HEK293 (cell line): ENCODE data around the gene PIP5K1C.

Experiments used
- EGR2 ChIP-seq: fragments of 450-650 bp; formaldehyde crosslinking; IDR thresholded peaks from 2 replicates; pipeline ENCODE4 v1.5.1; 2016; ENCODE audit warnings: low read depth, missing biosample characterization, missing genetic modification characterization
- ELK4 ChIP-seq: IDR thresholded peaks from 2 replicates; pipeline ENCODE4 v1.6.1; 2011; ENCODE audit warnings: mild to moderate bottlenecking, low read depth, low read length, borderline replicate concordance
- GLI4 ChIP-seq: fragments of 450-650 bp; formaldehyde crosslinking; IDR thresholded peaks from 2 replicates; pipeline ENCODE4 v1.5.1; 2016; ENCODE audit warnings: missing biosample characterization, missing genetic modification characterization
- HIC1 ChIP-seq: fragments of 450-650 bp; formaldehyde crosslinking; IDR thresholded peaks from 2 replicates; pipeline ENCODE4 v1.5.1; 2016; ENCODE audit warnings: missing biosample characterization, missing genetic modification characterization
- MYNN ChIP-seq: fragments of 450-650 bp; formaldehyde crosslinking; IDR thresholded peaks from 2 replicates; pipeline ENCODE4 v1.5.1; 2016; ENCODE audit warnings: missing biosample characterization, missing genetic modification characterization, borderline replicate concordance
- RBAK ChIP-seq: fragments of 450-650 bp; formaldehyde crosslinking; IDR thresholded peaks from 2 replicates; pipeline ENCODE4 v1.5.1; 2016; ENCODE audit warnings: missing biosample characterization, missing genetic modification characterization
- SP2 ChIP-seq: fragments of 450-650 bp; formaldehyde crosslinking; IDR thresholded peaks from 2 replicates; pipeline ENCODE4 v1.5.1; 2016; ENCODE audit warnings: missing biosample characterization, missing genetic modification characterization
- SP7 ChIP-seq: fragments of 450-650 bp; formaldehyde crosslinking; IDR thresholded peaks from 2 replicates; pipeline ENCODE4 v1.5.1; 2016; ENCODE audit warnings: missing biosample characterization, missing genetic modification characterization
- TSHZ1 ChIP-seq: fragments of 450-650 bp; formaldehyde crosslinking; IDR thresholded peaks from 2 replicates; pipeline ENCODE4 v1.5.1; 2016; ENCODE audit warnings: missing biosample characterization, missing genetic modification characterization, borderline replicate concordance
- ZBTB17 ChIP-seq: fragments of 450-650 bp; formaldehyde crosslinking; IDR thresholded peaks from 2 replicates; pipeline ENCODE4 v1.5.1; 2016; ENCODE audit warnings: missing biosample characterization, missing genetic modification characterization
- ZBTB26 ChIP-seq: fragments of 450-650 bp; formaldehyde crosslinking; optimal IDR thresholded peaks from 2 replicates; pipeline ENCODE3; 2016; ENCODE audit warnings: missing biosample characterization, mild to moderate bottlenecking, missing genetic modification characterization
- ZNF157 ChIP-seq: fragments of 450-650 bp; formaldehyde crosslinking; IDR thresholded peaks from 2 replicates; pipeline ENCODE4 v1.5.1; 2016; ENCODE audit warnings: missing biosample characterization, missing genetic modification characterization
- ZNF174 ChIP-seq: fragments of 450-650 bp; formaldehyde crosslinking; IDR thresholded peaks from 2 replicates; pipeline ENCODE4 v1.5.0; 2017; ENCODE audit warnings: missing biosample characterization, mild to moderate bottlenecking, missing genetic modification characterization
- ZNF214 ChIP-seq: fragments of 450-650 bp; formaldehyde crosslinking; IDR thresholded peaks from 2 replicates; pipeline ENCODE4 v1.5.1; 2017; ENCODE audit warnings: missing biosample characterization, mild to moderate bottlenecking, missing genetic modification characterization, borderline replicate concordance
- ZNF335 ChIP-seq: fragments of 450-650 bp; formaldehyde crosslinking; conservative IDR thresholded peaks from 2 replicates; pipeline ENCODE4 v1.5.1; 2016; ENCODE audit warnings: missing biosample characterization, missing genetic modification characterization
- ZNF366 ChIP-seq: fragments of 450-650 bp; formaldehyde crosslinking; conservative IDR thresholded peaks from 2 replicates; pipeline ENCODE4 v1.5.1; 2016; ENCODE audit warnings: missing biosample characterization, missing genetic modification characterization
- ZNF391 ChIP-seq: fragments of 450-650 bp; formaldehyde crosslinking; IDR thresholded peaks from 2 replicates; pipeline ENCODE4 v1.5.1; 2016; ENCODE audit warnings: low read depth, missing biosample characterization, missing genetic modification characterization, borderline replicate concordance
- ZNF394 ChIP-seq: fragments of 450-650 bp; formaldehyde crosslinking; IDR thresholded peaks from 2 replicates; pipeline ENCODE4 v1.5.1; 2016; ENCODE audit warnings: missing biosample characterization, missing genetic modification characterization, mild to moderate bottlenecking, moderate library complexity, borderline replicate concordance
- ZNF426 ChIP-seq: fragments of 450-650 bp; formaldehyde crosslinking; IDR thresholded peaks from 2 replicates; pipeline ENCODE4 v1.5.1; 2017; ENCODE audit warnings: missing biosample characterization, missing genetic modification characterization, mild to moderate bottlenecking, inconsistent platforms, moderate library complexity
- ZNF560 ChIP-seq: fragments of 450-650 bp; formaldehyde crosslinking; IDR thresholded peaks from 2 replicates; pipeline ENCODE4 v1.5.1; 2017; ENCODE audit warnings: missing biosample characterization, missing genetic modification characterization, borderline replicate concordance
- ZNF624 ChIP-seq: fragments of 450-650 bp; formaldehyde crosslinking; IDR thresholded peaks from 2 replicates; pipeline ENCODE4 v1.5.1; 2017; ENCODE audit warnings: missing biosample characterization, missing genetic modification characterization
- ZNF654 ChIP-seq: fragments of 450-650 bp; formaldehyde crosslinking; IDR thresholded peaks from 2 replicates; pipeline ENCODE4 v1.5.1; 2016; ENCODE audit warnings: low read depth, missing biosample characterization, missing genetic modification characterization
- ZNF660 ChIP-seq: fragments of 450-650 bp; IDR thresholded peaks from 2 replicates; pipeline ENCODE4 v1.5.1; 2018; ENCODE audit warnings: missing biosample characterization, mild to moderate bottlenecking, missing genetic modification characterization
- ZNF670 ChIP-seq: fragments of 450-650 bp; formaldehyde crosslinking; IDR thresholded peaks from 2 replicates; pipeline ENCODE4 v1.5.1; 2016; ENCODE audit warnings: missing biosample characterization, missing genetic modification characterization, low read depth
- ZNF692 ChIP-seq: fragments of 450-650 bp; formaldehyde crosslinking; IDR thresholded peaks from 2 replicates; pipeline ENCODE4 v1.5.1; 2016; ENCODE audit warnings: missing biosample characterization, missing genetic modification characterization
- ZNF776 ChIP-seq: fragments of 450-650 bp; formaldehyde crosslinking; IDR thresholded peaks from 2 replicates; pipeline ENCODE4 v1.5.0; 2017; ENCODE audit warnings: missing biosample characterization, missing genetic modification characterization, borderline replicate concordance
- ZNF837 ChIP-seq: fragments of 450-650 bp; formaldehyde crosslinking; IDR thresholded peaks from 2 replicates; pipeline ENCODE4 v1.5.1; 2016; ENCODE audit warnings: missing biosample characterization, missing genetic modification characterization

Gene PIP5K1C

GRCh38 chr19:3669947-3670795 is 30.1 kb downstream of the PIP5K1C start (continued):
- no peak for TF ChIP-seq ZNF214 (tag by site-specific recombination)
- TF ChIP-seq ZNF394 (tag by site-specific recombination): 0 out of 2 replicates have a peak, but pooled peaks have one; percentile 23
- TF ChIP-seq RBAK (tag by site-specific recombination): no peak
- peak; percentile 99 for TF ChIP-seq ZNF335 (tag by site-specific recombination)
- peak; percentile 59 for TF ChIP-seq SP7 (tag by site-specific recombination)
- TF ChIP-seq ZNF174 (tag by site-specific recombination): no peak
- TF ChIP-seq ZNF391 (tag by site-specific recombination): no peak
- TF ChIP-seq ZNF157 (tag by site-specific recombination): no peak
- no peak for TF ChIP-seq ZNF837
- TF ChIP-seq ZNF426 (tag by site-specific recombination): no peak
- no peak for TF ChIP-seq ZNF776 (tag by site-specific recombination)
- no peak for TF ChIP-seq ELK4
- peak; percentile 50 for TF ChIP-seq SP2
- TF ChIP-seq ZNF692 (tag by site-specific recombination): peak; percentile 95
- TF ChIP-seq ZNF560: no peak
- TF ChIP-seq HIC1 (tag by site-specific recombination): peak; percentile 75; the same call in 1 of the 2 replicates
- TF ChIP-seq TSHZ1 (tag by site-specific recombination): no peak
- peak; percentile 21; the same call in 1 of the 2 replicates for TF ChIP-seq ZNF366 (tag by site-specific recombination)
- TF ChIP-seq MYNN (tag by site-specific recombination): no peak
- TF ChIP-seq ZNF654 (tag by site-specific recombination): no peak
- TF ChIP-seq ZNF670: no peak
- no peak for TF ChIP-seq ZBTB17 (tag by site-specific recombination)
- 0 out of 2 replicates have a peak, but pooled peaks have one; percentile 12 for TF ChIP-seq GLI4 (tag by site-specific recombination)
- no peak for TF ChIP-seq ZNF660
- no peak for TF ChIP-seq ZNF624 (tag by site-specific recombination)
- TF ChIP-seq EGR2 (tag by site-specific recombination): peak; percentile 29; the same call in 1 of the 2 replicates
- no peak for TF ChIP-seq ZBTB26 (tag by site-specific recombination)
